Measurements from ENCODE around the gene RIMKLA.

RIMKLA gene

GRCh38 chr1:42380586-42381279 lies at the start of gene RIMKLA:
Gene RIMKLA, plus strand, starts transcription at chr1:42380792. Its CDS starts 143 bp downstream, at chr1:42380935.
- DNase-seq (ENCODE audit: low read depth in 1 of 2, low spot score in 1 of 2) = peak in 1 of 2 donors; percentile 22

- no peak for DNase-seq (ENCODE audit: low read depth in 1 of 2, low spot score in 1 of 2)
These were observed 47.7 kb upstream of the RIMKLA start for GRCh38 chr1:42332877-42333276.

DNA sequence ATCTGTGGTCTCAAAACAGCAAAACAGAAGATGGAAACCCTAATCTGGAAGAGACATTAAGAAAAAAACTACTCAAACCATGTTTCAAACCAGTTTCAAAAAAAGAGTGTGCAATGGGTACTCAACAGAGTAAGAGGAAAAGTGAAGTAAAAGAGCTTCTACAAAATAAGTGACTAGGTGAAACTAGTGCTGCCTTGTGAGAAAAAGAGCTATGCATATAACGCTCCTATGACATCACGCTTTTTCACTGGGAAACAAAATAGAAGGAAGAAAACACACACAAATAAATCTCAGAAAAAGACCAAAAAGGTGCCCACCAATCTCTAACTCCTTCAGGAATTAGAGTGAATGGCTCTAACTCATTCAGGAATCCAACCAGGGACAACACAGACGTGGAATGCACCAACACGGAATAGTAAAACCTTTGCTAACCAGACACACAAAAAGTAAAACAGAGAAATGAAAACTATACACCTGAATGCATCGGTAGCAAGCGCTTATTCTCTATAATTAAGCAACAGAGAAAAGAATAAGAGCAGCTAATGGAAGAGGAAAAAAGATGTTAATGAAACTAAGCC lies 46.8 kb upstream of the RIMKLA start:
- DNase-seq (ENCODE audit: low read depth in 1 of 2, low spot score in 1 of 2) = no peak

- DNase-seq (ENCODE audit: low read depth in 1 of 2, low spot score in 1 of 2) = no peak
These were observed 46.1 kb upstream of the RIMKLA start for GRCh38 chr1:42334240-42335049.

DNA sequence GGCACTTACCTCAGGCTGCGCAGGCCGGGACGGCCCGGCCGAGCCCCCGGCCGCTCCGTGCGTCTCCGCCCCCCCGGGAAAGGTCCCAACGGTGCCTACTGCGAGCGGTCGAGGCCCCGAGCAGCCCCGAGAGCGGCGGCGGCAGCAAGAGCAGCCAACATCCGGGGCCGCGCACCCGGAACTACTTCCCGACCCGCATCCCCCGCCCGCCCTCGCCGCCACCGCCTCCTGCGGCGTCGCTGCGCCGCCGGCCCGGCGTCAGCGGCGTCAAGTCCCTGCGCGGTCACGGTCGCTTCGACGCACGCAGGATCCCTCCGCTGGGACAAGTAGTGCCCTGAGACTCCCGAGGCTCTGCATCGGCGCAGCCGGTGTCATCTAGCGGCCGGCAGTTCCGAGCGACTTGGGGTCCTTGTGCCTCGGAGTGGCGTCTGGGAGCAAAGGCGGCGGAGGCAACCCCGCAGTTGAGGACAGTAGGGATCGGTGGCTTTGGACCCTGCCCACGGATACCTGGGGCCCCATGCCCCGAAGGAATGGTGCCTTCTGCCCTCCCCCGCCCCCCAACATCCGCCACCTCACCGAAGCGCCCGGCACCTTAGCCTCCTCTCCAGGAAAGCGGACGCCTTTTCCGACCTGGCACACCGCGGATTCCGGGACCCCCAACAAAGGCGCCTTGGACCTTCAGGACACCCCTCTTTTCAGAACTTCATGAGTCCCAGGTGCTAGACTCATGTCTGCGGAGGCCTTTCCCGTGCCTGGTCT lies 45.4 kb upstream of the RIMKLA start, which contains the start of gene FOXJ3:
Gene FOXJ3, minus strand, starts transcription at position 186 of the 759 bp plus-strand sequence. CDS start 24,142 bp downstream, outside the sequence.
- DNase-seq (ENCODE audit: low read depth in 1 of 2, low spot score in 1 of 2) = peak; percentile 87 to 89

GRCh38 chr1:42335809-42336518 lies 44.6 kb upstream of the RIMKLA start:
- DNase-seq (ENCODE audit: low read depth in 1 of 2, low spot score in 1 of 2) = no peak

- no peak for DNase-seq (ENCODE audit: low read depth in 1 of 2, low spot score in 1 of 2)
These were observed 43.6 kb upstream of the RIMKLA start for GRCh38 chr1:42336978-42337377.

DNA sequence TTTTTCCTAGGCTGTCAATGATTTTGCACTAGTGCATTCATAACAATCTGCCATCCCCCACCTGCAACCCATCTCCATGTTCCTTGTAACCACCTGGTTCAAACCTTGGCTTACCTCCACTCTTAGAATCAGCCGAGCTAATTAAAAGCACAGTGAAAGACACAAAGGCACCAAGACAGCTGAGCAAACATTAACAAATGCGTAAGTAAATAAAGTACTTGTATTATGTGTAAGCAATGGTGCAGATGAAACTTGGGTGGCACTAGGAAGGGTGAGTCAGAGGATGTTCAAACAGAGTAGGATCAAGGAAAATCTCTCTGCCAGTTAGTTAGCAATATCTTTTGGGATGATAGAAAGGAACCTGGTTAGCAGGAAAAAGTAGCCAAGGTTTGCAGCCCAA lies 40.5 kb upstream of the RIMKLA start:
- no peak for DNase-seq (ENCODE audit: low read depth in 1 of 2, low spot score in 1 of 2)

- no peak for DNase-seq (ENCODE audit: low read depth in 1 of 2, low spot score in 1 of 2)
These were observed 39.7 kb upstream of the RIMKLA start for GRCh38 chr1:42340901-42341300.

DNA sequence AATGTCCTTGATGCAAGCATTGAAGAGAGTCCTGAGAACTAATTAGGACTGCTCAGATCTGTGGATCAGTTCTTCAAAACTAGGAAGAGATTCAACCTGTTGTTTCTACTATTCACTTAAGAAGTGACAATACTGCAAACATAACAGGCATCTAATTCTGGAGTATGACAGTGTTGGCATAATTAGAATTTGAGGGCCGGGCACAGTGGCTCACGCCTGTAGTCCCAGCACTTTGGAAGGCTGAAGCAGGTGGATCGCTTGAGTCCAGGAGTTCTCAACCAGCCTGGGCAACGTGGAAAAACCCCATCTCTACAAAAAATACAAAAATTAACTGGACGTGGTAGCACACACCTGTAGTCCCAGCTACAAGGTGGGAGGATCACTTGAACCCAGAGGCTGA lies 37.5 kb upstream of the RIMKLA start:
- DNase-seq (ENCODE audit: low read depth in 1 of 2, low spot score in 1 of 2) = no peak

DNA sequence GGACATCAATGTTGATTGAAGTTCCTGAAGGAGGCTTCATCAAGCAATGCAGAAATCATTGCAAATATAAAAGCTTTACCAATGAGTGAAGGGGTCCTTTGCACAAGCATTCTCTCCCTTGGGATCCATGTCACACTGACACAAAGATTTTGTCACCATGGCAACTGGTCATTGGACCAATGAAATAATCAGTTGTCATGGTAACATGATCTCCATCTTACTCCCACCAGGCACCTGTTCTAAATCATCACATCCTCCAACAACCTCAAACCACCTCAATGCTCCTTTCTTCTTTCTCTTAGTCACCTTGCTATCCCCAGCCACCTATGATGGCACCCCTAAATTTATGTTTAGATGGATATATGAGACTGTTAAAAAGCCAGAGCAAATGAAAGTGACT lies 32.1 kb upstream of the RIMKLA start:
- DNase-seq (ENCODE audit: low read depth in 1 of 2, low spot score in 1 of 2) = no peak

GRCh38 chr1:42350086-42350485 lies 30.5 kb upstream of the RIMKLA start:
- no peak for DNase-seq (ENCODE audit: low read depth in 1 of 2, low spot score in 1 of 2)

DNA sequence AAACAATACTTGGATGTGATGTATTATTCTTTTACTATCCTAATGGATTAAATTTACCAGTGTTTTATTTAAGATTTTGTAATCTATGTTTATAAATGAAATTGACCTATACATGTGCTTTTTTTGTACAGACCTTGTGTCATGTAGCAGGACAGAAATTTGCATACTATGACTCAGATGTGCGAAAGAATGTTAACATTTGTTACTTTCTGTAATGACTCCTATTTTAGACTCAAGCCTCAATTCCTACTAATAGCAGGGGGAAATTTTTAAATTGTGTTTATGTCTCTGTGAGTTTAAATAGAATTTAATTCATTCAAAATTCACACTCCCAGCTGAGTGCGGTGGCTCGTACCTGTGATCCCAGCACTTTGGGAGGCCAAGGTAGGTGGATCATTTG lies 21.8 kb upstream of the RIMKLA start:
- no peak for DNase-seq (ENCODE audit: low read depth in 1 of 2, low spot score in 1 of 2)

- no peak for DNase-seq (ENCODE audit: low read depth in 1 of 2, low spot score in 1 of 2)
These were observed 21.1 kb upstream of the RIMKLA start for GRCh38 chr1:42359466-42359865.

- no peak for DNase-seq (ENCODE audit: low read depth in 1 of 2, low spot score in 1 of 2)
These were observed 16.5 kb upstream of the RIMKLA start for GRCh38 chr1:42364089-42364488.

GRCh38 chr1:42364542-42364941 lies 16.1 kb upstream of the RIMKLA start:
- no peak for DNase-seq (ENCODE audit: low read depth in 1 of 2, low spot score in 1 of 2)

DNA sequence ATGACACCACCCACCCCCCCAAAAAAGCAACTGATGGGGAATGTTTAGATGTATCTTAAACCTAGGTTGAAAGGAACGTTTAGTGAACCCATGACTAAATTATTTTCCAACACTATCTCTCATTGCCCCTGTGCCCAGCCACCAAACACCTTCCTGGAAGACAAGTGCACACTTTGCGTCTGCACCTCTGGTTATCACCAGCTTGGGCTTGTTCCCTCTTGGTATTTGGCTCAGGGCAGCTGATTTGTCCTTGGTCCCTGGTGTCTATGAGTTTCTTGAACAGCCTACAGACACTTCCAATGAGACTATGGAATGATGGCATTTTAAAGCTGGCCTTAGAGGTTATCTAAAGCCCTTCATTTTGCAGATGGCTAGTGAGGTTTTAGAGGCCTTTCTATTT lies 15.5 kb upstream of the RIMKLA start:
- DNase-seq (ENCODE audit: low read depth in 1 of 2, low spot score in 1 of 2) = no peak

GRCh38 chr1:42368096-42368795 lies 12.3 kb upstream of the RIMKLA start:
- DNase-seq (ENCODE audit: low read depth in 1 of 2, low spot score in 1 of 2) = no peak

DNA sequence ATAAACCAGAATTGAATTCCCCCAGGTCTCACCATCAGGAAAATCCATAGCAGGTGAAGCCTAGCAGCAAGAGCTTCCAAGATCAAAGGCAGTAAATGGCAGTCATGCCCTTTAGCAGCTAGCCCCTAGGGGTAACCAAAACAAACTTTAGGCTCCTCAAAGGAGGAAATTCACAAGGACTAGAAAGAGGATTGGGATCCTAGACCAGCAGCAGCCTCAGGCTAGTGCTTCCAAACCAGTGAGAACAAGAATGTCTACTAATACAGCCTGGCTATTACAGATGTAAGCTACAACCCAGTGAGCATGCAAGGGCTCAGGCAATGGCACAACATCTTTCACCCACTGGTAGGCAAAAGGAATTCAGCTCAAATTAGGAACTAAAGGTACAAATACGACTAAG lies 11.1 kb upstream of the RIMKLA start:
- DNase-seq (ENCODE audit: low read depth in 1 of 2, low spot score in 1 of 2) = no peak

DNA sequence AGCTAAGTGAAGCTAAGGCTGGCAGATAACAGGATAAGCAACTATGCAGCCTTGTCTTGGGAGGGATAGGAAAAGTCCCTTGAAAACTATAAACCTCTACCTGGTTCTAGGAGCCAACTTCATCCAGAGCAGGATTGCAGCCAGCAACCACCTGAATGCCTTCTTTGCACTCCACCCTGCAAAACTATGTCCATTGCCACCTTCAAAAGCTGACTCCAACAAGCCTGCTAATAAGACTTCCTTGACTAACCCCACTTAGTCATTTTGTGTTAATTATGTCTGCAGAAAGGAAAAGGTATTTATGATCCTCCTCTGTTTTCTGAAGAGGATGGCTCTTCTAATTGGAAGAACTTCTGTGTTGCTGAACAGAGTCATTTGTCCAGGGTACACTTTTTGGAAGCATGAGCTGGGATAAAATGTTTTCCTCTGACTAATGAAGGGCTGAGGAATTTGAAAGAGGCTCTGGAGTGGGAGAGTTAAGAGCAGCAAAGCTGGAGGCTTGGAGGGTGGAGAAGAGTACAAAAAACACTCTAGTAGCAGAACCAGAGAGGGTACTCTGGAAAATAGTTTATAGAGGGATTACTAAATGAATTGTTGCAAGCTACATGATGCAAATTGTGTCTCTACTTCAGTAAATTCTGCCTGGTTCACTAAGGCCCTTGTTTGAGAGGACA lies 9.6 kb upstream of the RIMKLA start:
- no peak for DNase-seq (ENCODE audit: low read depth in 1 of 2, low spot score in 1 of 2)

All from activated T-helper 1 cell treated with anti-CD3 and anti-CD28 coated beads, Interleukin-2, amount 50 U/mL, for 16 hours (primary cell).